Glomerular endothelial cell (primary cell): ENCODE results near the gene PLXNA2. TPM values are rescaled to one million over a fixed set of nuclear protein-coding genes. Genes with fewer than 3 reads are reported as not detected.

Experiments
- DNase-seq: peaks from one replicate; pipeline ENCODE4 v3.0.0-alpha.2; 2011; ENCODE audit warnings: low read depth, low spot score; ENCODE audit errors: extremely low read depth
- total RNA-seq: library from RNA; depleted of rRNA; stranded (reverse); fragments of >200 nt; gene quantifications from 2 replicates; pipeline ENCODE4 v1.2.3, GENCODE V29; 2015

Gene PLXNA2
- total RNA-seq, 1 donor from 2014 or later, result 181 TPM

GRCh38 chr1:208036106-208036808 lies 207.9 kb downstream of the PLXNA2 start:
- DNase-seq, result no peak

GRCh38 chr1:208034135-208034534 lies 210.0 kb downstream of the PLXNA2 start:
- DNase-seq, result no peak

DNA sequence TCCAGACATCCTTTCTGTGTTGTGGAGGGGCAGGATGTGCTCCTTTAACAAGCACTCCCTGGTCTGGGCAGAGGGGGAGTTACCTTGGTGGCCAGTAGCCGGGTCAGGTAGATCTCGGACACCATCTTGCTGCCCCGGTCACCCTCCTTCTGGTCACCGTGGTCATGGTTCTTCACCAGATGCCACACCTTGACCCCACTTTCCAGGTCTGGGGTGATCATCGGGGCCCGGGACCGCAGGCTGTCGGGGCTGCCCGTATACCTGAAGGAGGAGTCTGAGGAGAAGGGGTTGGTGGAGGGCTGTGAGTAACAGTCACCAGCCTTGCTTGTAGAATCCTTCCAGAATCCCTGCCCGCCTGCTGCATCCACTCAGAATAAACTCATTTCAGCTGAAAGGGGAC lies 210.9 kb downstream of the PLXNA2 start:
- DNase-seq, result no peak

GRCh38 chr1:208031932-208032320 lies 212.3 kb downstream of the PLXNA2 start:
- no peak for DNase-seq

DNA sequence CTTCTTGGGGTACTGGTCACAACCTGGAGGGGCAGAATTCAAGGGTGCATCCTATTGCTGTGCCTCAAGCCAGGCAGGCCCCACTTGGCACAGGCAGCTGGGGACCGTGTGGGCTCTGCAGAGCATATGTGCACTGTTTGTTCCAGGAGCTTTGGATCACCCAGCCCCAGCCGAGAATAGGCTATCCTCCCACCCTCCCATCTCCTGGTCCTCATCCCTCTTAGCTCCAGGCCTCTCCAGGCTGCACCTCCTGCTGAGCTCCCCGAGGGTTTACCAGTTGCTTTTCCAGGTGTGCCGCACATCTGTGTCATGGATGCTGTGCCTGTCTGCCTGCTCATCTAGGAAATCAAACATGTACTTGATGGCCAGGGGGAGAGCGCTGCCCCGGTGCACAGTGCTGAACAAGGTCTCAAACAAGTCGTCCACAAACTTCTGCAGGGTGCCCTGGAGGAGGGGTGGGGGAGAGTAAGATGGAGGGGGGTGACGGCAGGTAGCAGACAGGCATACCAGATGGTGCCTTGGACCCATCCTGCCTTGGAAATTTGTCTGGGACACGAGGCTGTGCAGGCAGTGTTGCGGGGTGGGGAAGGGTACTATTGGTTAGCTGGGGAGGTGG lies 212.8 kb downstream of the PLXNA2 start:
- no peak for DNase-seq

- DNase-seq, result peak; percentile 27
Measured at GRCh38 chr1:208030288-208031091, 213.7 kb downstream of the PLXNA2 start.

DNA sequence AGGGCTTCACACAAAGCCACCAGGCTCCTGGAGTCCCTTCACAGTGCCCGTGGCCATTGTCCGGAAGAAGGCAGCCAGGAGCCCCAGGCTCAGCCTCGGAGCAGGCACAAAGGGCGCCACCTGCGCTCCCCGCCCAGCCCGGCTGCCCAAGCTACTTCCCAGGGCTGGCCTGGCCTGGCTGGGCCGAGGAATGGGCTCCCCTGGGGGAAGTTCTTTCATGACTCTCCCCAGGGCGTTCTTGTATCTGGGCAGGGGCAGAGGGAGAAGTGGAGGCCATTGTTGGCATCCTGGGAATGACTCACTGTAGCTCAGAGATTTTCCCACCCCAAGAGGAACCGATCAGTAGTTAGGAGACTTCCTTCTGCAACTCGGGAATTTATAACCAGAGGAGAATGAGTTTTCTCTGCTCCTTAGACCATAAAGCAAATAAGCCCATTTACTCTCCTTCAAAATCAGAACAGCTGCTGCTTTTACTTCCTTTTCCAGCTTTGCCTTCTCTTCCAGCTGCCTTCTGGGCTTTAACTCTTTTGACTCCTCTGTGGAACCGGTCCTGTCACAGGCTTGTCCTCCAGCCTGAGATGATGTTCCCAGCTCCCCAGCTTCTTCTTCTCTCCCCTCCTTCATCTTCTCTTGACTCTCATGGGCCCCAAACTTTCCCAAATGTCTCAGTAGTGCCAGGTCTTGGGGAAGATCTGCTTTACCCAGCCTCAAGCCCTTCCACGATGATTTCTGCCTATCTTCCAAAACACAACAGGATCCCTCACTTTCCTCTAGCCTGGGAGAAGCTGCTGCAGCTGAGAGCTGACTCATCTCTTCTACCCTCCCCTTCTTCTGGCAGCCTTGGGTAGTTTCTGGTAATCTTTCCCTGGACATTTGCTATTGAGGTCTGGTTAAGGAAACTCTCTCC lies 214.6 kb downstream of the PLXNA2 start:
- peak; percentile 51 for DNase-seq

GRCh38 chr1:208028526-208028925 lies 215.7 kb downstream of the PLXNA2 start:
- DNase-seq, result no peak

GRCh38 chr1:208027861-208028260 lies 216.3 kb downstream of the PLXNA2 start:
- no peak for DNase-seq

DNA sequence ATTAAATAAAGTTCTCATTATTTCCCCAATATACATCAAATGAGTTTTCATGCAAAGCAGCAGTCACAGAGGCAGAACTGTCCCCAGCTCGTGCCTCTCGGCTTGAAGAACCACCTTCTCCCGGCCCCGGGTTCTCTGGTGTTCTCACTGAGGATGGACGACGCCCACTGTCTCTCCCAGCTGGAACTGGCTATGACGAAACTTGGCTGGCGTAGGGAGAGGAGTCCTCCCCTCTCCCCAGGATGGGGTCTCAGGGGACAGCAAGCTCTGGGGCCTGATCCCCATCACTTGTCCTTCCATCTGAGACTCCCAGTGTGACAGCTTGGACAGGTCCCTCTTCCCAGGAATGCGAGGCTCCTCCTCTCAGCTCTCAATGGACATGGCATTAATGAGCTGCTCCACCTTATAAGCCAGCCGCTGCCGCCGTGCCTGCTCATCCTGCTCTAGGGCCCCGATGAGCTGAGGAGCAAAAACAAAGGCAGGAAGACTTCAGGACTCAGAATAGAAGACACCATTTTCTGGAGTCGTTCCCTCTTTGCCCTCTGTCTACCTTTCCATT lies 217.2 kb downstream of the PLXNA2 start:
- DNase-seq, result no peak

- DNase-seq, result no peak
Measured at GRCh38 chr1:208025031-208025430, 219.2 kb downstream of the PLXNA2 start.

DNA sequence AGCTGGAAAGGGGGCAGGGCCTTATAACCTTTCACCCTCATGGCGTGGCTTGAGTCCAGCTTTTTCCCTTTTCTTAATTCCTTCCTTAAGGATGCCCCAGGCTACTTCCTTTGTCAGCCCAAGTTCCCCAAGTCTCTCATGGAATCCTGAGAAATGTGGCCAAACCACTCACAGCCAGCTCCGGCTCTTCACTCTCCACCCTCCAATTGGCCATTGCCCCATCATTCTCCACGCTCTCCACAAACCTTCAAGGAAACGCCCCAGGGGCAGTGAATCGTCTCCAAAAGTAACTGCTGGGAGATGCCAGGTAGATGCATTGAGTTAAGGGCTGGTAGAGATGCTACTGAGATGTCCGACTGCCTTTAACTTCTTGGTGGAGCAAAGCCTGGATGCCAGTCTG lies 219.8 kb downstream of the PLXNA2 start:
- DNase-seq, result no peak

DNA sequence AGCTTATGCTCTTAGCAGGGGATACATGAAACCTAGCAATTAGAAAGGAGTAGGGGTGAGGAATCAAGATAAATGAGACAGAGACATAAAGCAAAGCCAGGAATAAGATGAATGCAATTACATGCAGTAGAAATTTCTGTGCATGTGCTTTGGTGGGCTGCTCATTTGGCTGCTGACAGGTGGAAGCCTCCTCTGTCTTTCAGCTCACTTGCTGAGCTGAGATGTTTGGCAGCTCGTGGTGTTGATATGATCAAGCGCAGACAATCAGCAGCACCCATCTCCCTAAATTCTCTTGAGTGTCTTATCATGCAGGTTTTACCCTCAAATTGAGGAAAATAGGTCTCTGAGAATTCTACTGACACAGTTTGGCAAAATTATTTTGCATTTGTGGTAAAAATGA lies 224.9 kb downstream of the PLXNA2 start:
- no peak for DNase-seq

DNA sequence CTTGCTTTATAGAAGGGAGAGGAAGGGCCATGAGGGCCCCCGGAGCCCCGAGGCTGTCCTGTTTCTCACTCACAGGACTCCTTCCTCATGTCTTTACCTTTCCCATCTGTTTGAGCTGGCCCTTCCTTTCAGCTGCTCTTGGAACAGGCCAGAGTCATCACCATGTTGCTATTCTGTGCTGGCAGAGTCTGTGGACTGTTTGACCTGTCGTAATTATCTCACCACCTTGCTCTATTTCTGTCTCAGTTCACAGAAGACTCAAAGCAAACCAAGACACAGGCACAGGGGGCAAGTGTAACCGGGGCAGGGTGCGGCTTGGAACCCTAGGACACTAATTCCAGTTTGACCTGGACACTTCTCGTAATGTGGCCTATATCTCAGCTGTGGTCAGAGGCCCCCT lies 228.9 kb downstream of the PLXNA2 start:
- no peak for DNase-seq

DNA sequence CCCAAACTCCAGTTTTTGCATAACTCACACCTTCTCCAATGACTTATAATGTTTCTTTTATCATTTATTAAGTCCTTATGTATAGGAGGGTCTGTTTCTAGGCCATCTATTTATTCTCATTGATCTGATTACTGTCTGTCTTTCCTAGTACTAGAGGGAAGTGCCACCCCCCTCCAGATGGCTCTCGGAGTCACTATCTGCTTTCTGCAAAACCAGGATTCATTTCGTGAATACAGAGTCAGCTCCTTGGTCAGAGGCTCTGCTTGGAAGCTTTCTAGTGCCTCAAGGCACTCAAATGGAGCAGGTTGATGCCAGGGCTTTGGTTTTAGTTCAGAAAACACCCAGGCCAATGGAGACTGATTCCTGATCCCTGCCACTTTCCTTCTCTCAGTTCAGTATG lies 231.0 kb downstream of the PLXNA2 start:
- DNase-seq, result no peak

GRCh38 chr1:208012721-208013120 lies 231.5 kb downstream of the PLXNA2 start:
- DNase-seq, result no peak

- DNase-seq, result no peak
Measured at GRCh38 chr1:208010487-208011071, 233.6 kb downstream of the PLXNA2 start.

DNA sequence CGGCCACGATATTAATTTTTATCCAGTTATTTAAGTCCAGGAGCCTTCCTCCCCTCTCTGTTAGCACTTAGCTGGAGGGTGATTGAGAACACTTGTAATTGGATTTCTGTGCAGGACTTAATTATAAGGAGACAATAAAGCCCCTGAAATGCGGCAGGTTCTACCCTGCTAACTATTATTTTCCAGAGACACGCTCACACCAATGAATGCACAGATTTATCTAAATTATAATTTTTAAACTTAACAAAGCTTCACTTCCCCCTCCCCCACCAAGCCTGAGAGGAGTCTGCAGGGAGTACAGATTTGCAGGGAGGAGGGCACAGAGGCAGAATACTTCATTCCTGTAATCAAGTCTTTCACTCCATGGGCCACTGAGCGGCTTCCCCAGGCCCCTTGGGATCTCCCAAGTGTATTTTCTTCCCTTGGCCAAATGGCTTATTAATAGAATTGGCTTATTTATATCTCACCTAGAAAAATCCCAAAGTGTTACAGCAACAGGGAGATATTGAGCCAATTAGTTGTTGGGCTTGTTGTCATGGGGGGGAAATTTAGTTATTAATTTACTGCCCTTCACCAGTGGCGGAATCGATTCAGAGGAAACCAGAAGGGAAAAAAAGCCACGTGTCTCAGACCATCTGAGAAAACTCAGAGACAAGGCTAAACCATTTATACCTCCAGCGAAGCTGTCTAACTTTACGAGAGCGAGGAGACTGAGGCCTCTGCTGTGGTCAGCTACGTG lies 234.3 kb downstream of the PLXNA2 start:
- no peak for DNase-seq

GRCh38 chr1:208009303-208009702 lies 234.9 kb downstream of the PLXNA2 start:
- DNase-seq, result no peak
